Measurements from ENCODE around the gene SELENON. TPM values are rescaled to one million over a fixed set of nuclear protein-coding genes. Genes with fewer than 3 reads are reported as not detected.

SELENON gene
- total RNA-seq, result 10 to 100 TPM; 89.7 to 90.0 TPM

GRCh38 chr1:25799935-25800702, at the start of gene SELENON:
TSS of gene SELENON (plus strand) at chr1:25800193. CDS start at chr1:25800231, 38 bp downstream.
- Histone ChIP-seq H3K36me3 (no peaks in the 10 kb centered on the region), H3K4me3 (peak within 1 kb of the TSS; percentile 48 to 58), H3K27me3 (replicated peaks; ENCODE audit: insufficient read depth) (no peaks in the 10 kb centered on the region), H3K27ac (peak within 1 kb of the TSS; percentile 81 to 83), H3K4me1 (replicated peaks) (peaks cover 28% of the 10 kb centered on the region), H3K9me3 (no peaks in the 10 kb centered on the region)
- TF ChIP-seq POLR2AphosphoS5 (IDR thresholded peaks at IDR 0.05), result no peak
- no peak for TF ChIP-seq POLR2A (IDR thresholded peaks at IDR 0.05)
- no peak for TF ChIP-seq CTCF (IDR thresholded peaks at IDR 0.05)
- no peak for DNase-seq (ENCODE audit: low spot score)
- WGBS, result under 1% methylated on average over 42 of the region's 91 CpGs
- intact Hi-C loops (cut with DNase I), result loop anchor here (2.0 to 10.0 kb wide), 5 partner anchors 58 to 395 kb away; partner anchors contain the start of gene PAFAH2

GRCh38 chr1:25750923-25751605, 48.9 kb upstream of the SELENON start:
- intact Hi-C loops (cut with DNase I), result no loop called here

GRCh38 chr1:25754470-25755181, 45.4 kb upstream of the SELENON start:
- peak; percentile 46 for DNase-seq (ENCODE audit: low spot score)
- 27% methylated on average over 17 of the region's 17 CpGs for WGBS
- H3K4me1 ChIP-seq (replicated peaks), result no peaks in the 10 kb centered on the region
- TF ChIP-seq POLR2A (IDR thresholded peaks at IDR 0.05) (no peak), POLR2AphosphoS5 (IDR thresholded peaks at IDR 0.05) (peak; percentile 57), CTCF (IDR thresholded peaks at IDR 0.05) (peak in 2 of 4 experiments; percentile 40 to 56)
- H3K36me3 ChIP-seq, result no peaks in the 10 kb centered on the region
- peak overlapping the region; percentile 11 to 32 for H3K27ac ChIP-seq
- no peak overlapping the region for H3K4me3 ChIP-seq
- no peaks in the 10 kb centered on the region for H3K9me3 ChIP-seq
- H3K27me3 ChIP-seq (replicated peaks; ENCODE audit: insufficient read depth), result no peaks in the 10 kb centered on the region
- intact Hi-C loops (cut with DNase I), result no loop called here

More at GRCh38 chr1:25750923-25751605, 48.9 kb upstream of the SELENON start:
- no peak for DNase-seq (ENCODE audit: low spot score)
- H3K27ac ChIP-seq, result no peak overlapping the region
- 84% methylated on average over 6 of the region's 6 CpGs for WGBS
- H3K4me3 ChIP-seq, result no peak overlapping the region
- H3K36me3 ChIP-seq, result no peaks in the 10 kb centered on the region
- no peaks in the 10 kb centered on the region for H3K4me1 ChIP-seq (replicated peaks)
- H3K27me3 ChIP-seq (replicated peaks; ENCODE audit: insufficient read depth), result no peaks in the 10 kb centered on the region
- TF ChIP-seq CTCF (IDR thresholded peaks at IDR 0.05) (no peak), POLR2AphosphoS5 (IDR thresholded peaks at IDR 0.05) (no peak), POLR2A (IDR thresholded peaks at IDR 0.05) (no peak)
- no peaks in the 10 kb centered on the region for H3K9me3 ChIP-seq

GRCh38 chr1:25755475-25756125, 44.4 kb upstream of the SELENON start:
- no peak for DNase-seq (ENCODE audit: low spot score)
- no peak for TF ChIP-seq POLR2A (IDR thresholded peaks at IDR 0.05)
- no peak for TF ChIP-seq CTCF (IDR thresholded peaks at IDR 0.05)
- no peak for TF ChIP-seq POLR2AphosphoS5 (IDR thresholded peaks at IDR 0.05)
- intact Hi-C loops (cut with DNase I), result no loop called here
- Histone ChIP-seq H3K4me1 (replicated peaks) (no peaks in the 10 kb centered on the region), H3K36me3 (no peaks in the 10 kb centered on the region), H3K27me3 (replicated peaks; ENCODE audit: insufficient read depth) (no peaks in the 10 kb centered on the region), H3K9me3 (no peaks in the 10 kb centered on the region), H3K27ac (no peak overlapping the region), H3K4me3 (no peak overlapping the region)
- WGBS, result 78% methylated on average over 7 of the region's 7 CpGs

Measured in prostate gland (tissue), 2 donors.